ENCODE data around the gene SKOR1.

The SKOR1 gene

DNA sequence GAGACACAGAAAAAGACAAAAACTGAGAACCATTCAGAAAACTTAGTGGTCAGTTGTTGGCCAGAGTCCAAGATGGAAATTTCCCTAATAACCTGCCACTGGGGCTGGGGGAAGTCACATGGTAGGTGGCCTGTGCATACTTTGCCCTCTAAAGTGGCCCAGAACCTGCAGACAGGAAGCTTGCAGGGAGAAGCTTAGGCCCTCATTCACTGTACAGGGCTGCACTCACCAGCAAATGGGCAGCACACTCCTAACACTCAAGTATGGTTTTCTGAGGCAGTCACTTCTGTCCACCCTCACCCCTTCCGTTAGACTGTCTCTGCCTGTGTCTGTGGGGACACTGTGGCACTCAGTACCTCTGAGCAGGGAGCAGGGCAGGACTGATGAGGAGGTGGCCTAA, 29.0 kb downstream of the SKOR1 start:
- DNase-seq = no peak

DNA sequence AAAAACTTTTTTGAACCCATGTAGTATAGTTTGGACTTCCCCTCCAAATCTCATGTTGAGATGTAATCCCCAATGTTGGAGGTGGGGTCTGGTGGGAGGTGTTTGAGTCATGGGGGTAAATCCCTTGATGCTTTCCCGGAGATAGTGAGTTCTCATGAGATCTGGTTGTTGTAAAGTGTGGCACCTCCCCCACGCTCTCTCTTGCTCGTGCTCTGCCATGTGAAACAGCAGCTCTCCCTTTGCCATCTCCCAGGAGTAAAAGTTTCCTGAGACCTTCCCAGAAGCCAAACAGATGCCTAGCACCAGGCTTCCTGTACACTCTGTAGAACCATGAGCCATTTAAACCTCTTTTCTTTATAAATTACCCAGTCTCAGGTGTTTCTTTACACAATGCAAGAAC, 30.5 kb downstream of the SKOR1 start:
- no peak for DNase-seq

DNA sequence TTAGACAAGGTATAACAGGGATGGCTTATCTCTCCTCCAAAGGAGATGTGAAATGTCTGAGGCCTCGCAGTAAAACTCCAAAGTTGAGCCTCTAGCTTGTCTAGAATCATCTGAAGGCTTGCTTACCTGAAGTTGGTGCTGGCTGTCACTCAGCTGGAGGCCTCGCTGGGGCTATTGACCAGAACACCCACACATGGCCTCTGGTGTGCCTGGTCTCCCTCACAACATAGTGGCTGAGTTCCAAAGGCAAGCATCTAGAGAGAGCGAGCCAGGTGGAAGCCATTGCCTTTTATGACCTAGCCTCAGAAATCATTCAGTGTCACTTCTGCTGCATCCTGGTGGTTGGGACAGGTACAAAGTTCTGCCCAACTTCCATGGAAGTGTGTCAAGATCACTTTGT, 31.9 kb downstream of the SKOR1 start:
- DNase-seq = no peak

DNA sequence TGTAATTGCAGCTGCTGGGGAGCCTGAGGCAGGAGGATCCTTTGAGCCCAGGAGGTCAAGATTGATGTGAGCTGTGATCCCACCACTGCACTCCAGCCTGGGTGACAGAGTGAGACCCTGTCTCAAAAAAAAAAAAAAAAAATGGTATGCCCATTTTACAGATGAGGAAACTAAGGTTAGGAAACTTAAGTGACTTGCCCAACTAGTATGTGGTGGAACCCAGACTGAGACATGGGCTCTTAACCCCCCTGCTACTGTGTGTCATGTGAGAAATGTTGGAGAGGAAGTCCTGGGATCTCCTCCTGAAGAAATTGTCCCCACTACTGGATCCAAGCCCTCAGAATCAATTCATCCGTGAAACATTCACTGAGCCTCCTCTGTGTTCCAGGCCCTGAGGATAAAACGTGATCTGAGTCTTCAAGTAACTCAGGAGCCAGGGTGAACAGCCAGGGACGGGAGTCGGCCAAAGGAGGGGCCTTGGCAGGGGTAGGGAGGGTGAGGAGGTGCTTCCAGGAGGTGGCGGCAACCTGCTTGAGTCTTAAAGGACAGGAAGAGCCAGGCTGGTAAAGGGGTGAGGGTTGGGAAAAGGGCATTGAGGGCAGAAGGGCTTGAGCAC, 34.1 kb downstream of the SKOR1 start:
- DNase-seq = no peak

DNA sequence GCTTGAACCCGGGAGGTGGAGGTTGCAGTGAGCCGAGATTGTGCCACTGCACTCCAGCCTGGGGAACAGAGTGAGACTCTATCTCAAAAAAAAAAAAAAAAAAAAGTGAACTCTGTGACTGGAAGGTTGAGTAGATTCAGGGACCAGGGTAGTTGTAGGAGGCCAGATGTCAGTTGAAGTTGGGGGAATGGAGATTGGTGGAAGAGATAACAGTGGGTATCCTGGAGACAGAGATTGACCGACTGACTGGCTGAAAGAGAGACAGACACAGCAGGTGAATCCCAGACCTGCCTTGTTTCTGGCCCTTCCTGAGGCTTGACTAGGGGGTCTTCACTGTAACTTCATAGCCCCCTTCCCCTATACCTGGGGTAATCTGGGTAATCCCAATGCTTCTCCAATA, 36.7 kb downstream of the SKOR1 start:
- DNase-seq = no peak

DNA sequence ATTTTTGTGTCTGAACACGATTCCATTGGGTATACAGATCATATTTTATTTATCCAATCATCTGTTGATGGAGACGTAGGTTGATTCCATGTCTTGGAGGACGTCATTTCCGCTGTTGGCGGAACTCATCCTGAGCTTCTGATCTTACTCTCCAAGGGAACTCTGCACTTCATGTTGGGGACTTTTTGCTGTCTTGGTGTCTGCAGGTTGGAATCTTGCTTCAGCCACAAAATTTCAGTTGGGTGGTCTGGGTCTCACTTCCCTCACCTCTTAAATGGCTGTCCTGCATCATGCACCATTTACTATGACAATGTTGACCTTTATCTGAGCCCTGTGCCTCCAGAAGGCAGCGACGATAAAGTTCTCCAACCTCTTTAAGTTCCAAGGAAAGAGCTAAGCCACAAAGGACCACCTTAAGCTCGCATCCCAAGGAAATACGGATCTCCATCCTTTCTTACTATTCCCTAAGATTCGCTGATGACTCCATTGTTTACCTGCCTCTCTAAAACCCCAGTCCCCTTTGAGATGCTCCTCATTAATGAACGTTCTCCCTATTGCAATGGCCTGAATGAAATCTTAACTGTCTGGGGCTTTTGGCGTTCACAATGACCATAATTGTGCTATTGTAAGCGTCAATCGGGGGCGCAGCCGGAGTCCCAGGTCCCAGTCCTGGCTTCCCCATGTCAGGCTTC, 37.6 kb downstream of the SKOR1 start:
- no peak for DNase-seq

DNA sequence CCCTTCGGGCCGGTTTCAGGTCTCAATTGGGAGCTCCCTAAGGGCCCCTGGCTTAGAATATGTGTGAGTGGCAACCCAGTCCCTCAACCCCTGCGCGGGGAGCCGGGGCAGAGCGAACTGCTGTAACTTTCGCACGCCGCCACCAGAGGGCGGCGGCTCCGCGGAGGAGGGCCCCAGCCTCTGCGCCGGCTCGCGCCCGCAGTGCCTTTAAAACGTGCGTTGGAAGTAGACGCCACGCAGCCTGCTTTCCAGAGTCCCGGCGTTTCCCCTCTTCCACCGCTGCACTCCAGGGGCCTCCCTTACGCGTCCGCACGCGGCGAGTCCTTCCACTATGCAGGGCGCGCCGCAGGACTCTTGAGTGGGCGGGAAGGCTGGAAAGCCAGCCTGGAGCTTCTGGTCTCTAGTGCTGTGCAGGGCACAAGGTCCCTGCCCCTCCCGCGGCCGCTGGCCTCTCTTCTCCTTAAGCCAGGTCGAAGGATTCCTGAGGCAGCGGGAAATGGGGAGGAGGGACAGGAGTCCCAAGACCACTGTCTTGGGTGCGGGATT, 38.2 kb downstream of the SKOR1 start:
- DNase-seq = peak; percentile 45

DNA sequence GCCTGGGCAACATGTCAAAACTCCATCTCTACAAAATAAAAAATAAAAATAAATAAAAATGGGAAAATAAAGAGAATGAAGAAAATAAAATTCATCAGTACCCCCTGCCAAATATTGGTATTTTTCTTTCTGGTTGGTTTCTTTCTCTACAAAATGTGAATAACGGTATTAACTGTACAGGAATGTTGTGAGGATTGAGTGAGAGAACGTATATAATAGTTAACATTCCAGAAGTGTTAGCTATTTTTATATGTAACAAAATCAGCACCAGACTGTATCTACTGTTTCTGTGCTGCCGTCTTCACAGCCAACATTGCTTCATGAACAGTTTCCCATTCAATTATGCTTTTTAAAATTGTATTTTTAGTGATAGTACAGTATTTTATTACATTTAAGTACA, 40.0 kb downstream of the SKOR1 start:
- DNase-seq = no peak

DNA sequence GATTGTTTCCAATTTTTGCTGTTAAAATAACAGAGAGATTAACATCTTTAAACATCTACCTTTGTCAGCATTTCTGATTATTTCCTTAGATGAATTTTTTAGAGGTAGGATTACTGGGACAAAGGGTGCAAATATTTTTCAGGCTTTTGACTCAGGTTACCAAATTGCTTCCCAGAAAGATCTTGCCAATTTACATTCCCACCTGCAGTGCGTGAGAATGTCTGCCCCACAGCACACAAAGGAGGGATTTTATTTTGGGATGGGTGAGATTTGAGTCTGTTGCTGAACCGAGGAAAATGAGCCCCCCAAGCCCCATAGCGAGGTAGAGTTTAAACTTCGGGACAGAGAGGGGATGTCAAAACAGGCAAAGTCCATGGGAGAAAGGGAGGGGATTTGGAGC, 40.5 kb downstream of the SKOR1 start:
- no peak for DNase-seq

DNA sequence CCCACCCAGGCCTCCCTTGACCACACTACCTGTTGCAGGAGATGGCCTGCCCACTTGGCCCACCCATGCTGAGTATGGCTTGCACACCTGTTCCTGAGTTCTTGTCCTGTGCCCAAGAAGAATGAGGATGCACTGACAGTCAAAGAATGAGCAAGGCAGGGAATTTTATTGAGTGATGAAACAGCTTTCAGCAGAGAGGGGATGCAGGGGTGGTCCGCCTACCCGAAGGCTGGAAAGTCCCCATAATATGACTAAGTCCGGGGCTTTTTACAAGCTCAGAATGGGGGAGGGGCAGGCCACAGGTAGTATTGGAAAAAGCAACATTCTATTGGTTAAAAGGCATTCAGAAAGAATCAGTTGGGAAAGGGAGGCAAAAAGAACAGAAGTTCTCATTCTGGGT, 44.4 kb downstream of the SKOR1 start:
- no peak for DNase-seq

DNA sequence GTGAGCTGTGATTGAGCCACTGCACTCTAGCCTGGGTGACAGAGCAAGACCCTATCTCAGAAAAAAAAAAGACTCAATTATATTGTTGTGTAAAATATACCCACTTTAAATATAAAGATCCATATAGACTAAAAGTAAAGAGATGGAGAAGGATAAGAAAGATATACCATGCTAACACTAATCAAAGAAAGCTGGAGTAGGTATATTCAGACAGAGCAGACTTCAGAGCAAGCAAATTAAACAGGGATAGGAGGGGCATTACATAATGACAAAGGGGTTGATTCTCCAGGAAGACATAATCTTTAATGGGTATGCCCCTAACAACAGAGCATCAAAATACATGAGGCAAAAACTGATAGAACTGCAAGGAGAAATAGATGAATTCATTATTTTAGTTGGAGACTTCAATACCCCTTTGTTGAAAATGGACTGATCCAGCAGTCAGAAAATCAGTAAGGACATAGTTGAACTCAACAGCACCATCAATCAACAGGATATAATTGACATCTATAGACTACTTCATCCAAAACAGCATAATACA, 45.6 kb downstream of the SKOR1 start:
- no peak for DNase-seq

DNA sequence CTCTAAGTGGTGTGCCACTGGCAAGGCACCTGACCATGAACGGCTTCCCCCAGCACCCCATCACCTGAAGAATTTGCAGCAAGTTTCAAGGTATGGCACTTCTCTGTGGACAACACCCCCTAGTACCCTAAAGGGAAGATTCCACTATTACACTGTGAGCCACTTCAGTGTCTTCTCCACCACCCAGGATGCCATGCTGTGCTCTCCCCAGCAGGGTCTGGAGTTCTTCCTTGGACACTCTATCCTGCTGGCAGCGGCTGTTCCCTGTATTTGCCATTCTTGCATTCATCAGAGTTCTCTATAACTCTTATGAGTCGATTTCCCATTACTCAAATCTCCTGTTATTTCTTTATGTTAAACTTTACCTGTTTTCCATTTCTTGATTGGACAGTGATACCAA, 48.5 kb downstream of the SKOR1 start:
- no peak for DNase-seq

DNA sequence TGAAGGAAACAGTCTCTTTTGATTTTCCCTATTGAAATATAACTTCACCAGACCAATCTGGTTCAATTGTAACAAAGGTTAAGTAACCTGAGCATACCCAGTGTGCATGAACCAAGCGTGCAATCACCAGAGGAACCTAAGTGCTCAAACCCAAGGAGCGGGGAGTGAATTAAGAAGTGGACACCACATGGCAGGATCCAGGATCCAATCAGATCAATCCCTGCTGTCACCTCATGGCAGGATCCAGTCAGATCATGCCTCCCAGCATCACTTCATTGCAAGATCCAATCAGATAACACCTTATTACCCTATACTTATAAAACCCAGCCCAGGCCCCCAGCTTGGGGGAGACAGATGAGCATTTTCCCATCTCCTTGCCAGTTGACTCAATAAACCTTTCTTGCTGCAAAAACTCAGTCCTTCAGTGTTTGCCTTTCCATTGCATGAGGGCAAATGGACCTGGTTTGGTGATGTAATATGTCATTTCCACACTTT, 53.5 kb downstream of the SKOR1 start:
- no peak for DNase-seq

DNA sequence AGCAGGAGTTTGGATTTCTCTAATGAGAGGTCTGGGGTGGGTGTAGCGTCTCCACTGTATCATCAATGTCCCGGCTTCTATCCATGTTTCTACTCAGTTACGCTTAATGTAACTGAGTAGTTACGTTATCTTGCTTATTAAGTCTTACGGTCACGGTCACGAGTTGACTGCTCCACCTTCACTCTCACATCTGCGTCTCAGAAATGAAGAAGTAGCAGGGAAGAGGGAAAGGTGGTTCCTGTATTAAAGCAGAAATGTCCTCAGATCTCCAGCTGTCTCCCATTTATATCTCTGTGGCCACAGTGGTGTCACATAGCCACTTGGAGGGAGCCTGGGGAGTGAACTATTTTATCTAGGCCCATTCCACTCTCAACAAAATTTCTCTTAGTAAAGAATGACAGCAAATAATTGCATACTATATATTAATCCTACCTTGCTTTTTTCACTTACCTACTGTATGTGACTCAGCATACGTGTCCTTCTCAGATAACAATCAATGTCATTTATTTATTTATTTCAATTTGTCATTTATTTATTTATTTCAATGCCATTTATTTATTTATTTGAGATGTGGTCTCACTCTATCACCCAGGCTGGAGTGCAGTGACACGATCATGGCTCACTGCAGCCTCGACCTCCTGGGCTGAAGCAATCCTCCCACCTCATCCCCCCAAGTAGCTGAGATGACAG, 54.3 kb downstream of the SKOR1 start:
- no peak for DNase-seq

DNA sequence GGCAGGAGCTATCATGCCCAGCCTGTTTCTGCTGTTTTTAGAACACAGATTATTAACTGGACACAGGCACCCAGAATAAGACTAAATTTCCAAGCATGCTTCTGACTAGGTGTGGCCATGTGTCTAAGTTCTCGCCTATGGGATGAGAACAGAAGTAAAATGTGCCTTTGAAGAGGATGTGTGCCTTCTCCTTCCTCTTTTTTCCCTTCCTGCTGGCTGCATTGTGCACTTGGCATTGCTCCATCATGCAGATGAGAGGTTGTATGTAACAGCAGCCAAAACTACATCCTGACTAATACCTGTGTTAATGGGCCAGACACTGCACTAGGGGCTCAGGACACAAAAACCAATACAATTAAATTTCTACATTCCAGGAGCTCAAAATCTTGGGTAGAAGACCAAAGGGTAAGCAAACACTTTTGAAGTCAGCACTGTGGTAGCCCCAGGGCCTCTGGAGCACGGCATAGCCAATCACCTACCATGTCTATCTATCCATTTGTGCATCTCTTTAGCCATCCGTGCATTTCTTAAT, 55.4 kb downstream of the SKOR1 start:
- DNase-seq = no peak

DNA sequence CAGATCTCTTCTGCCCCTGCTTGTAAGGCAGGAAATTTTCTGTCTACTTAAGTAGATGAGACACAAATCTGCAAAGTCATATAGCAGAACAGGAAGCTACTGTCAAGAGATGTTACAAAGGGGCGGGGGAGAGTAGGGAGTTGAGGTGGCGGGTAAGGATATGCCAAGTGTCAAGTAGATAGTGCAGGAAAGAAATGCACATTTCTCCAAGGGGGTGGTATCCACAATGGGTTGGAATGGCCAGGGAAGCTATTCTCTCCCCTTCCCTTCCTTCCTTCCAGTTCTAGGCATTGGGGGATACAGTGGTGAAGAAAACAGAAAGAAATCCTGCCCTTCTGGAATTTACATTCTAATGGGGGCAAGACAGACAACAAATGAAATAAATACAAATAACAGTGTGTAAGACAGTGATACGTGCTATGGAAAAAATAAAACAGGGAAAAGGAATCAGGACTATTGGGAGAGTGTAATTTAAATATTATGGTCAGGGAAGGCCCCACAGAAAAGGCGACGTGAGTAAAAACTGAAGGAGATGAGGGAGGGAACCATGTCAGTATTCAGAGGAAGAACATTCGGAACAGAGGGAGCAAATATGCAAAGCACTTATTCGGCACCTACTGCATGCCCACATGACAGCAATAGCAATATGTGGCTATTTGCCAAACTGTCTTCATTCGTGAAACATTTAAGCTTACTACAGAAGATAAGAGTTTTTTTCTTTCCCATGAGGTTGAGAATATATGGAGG, 57.4 kb downstream of the SKOR1 start:
- no peak for DNase-seq

DNA sequence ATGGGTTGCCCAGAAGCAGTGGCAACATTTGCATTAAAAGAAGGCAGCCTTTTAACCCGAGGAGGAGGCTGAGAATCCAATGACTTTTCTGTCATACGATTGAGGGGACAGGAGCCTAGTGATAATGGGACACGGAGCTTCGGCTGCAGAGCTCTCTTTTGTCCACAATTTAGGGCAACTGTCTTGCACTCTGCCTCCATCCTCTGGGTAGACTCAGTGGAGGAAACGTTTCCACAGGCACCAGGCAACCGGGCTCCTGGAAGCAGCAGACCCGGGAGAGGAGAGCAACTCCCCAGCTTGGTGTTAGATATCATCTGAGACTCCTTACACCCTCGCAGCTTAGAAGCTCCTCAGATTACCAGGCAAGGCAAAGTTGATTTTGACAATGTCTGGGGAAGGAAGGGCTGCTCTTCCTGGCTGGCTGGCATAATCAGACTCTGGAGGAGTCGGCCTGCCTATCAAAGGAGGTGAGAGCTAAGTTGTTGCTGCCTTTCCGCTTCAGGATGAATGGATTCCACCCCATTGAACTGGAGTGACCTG, 58.0 kb downstream of the SKOR1 start:
- no peak for DNase-seq

DNA sequence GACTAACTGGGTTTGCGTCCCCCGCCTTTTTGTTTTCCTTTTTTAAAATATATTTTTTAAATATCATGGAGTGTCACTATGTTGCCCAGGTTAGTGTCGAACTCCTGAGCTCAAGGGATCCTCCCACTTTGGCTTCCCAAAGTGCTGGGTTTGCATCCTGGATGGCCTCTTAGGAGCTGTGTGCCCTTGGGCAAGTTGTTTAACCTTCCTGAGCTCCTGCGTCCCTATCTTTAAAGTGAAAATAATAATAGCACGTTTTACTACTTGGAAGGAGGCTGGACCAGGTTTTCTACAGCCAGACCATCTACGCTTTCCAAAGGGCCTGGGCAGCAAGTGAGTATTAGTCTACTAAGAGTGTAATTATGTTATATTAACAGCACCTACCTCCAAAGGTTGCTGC, 58.7 kb downstream of the SKOR1 start:
- no peak for DNase-seq

Data from DMS 273 treated with DMSO at 0.1 percent for 48 hours (cell line).